ENCODE measurements around the gene IL1RN. TPM values are rescaled to one million over a fixed set of nuclear protein-coding genes. Genes with fewer than 3 reads are reported as not detected.

IL1RN gene
- total and polyA plus RNA-seq, 2 of the 13 experiments (the other 11 are each of a cell fraction or from before 2014, with no cell fraction given): 21.2 to 101 TPM

DNA sequence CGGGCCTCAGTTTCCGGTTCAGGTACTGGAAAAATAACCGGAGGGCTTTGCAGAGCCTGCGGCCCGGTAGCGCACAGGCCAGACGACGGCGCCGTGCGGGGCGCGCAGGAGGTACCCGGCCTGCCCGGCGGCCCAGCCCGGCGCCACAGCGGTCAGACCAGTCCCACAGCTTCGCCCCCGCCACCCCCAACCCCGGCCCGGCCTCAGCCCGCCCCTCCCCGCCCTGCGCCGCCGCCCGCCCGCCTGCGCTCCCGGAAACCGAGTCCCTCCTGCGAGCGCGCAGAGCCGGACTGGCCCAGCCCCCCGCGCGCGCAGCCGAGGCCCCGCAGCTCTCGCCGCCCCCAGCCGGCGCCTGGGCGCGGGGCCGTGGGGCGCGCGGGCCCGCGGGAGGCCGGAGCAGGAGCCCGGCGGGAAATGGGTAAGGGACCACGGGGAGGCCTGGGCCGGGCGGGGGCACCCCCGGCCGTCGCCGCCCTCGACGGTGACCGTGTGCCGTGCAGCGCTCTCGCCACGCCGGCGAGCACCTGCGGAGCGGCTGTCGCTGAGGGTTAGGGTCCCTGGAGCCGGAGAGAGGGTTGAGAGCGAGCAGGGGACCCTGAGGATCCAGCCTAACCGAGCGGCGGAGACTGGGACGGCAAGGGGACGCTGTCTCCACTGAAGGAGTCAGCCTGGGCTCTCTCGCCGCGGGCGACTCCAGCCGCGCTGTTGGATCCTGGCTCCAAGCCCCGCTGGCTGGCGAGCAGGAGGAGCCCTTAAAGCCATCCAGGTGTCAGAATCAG lies 29.9 kb downstream of the IL1RN start (continued):
- peak; percentile 46; the same call in 1 of the 2 replicates for TF ChIP-seq ZNF431 (CRISPR knock-in tag; IDR thresholded peaks at IDR 0.05; ENCODE audit: borderline replicate concordance, low read depth)
- no peak for TF ChIP-seq NR2F2 (IDR thresholded peaks at IDR 0.05; ENCODE audit: borderline replicate concordance, low read depth)
- TF ChIP-seq ZNF629 (CRISPR knock-in tag; conservative IDR thresholded peaks at IDR 0.05): no peak
- TF ChIP-seq ZNF577 (CRISPR knock-in tag; IDR thresholded peaks at IDR 0.05; ENCODE audit: borderline replicate concordance, low read depth): no peak
- no peak; the same call in 1 of the 2 replicates for TF ChIP-seq ZBTB39 (CRISPR knock-in tag; IDR thresholded peaks at IDR 0.05)
- TF ChIP-seq ZNF800 (CRISPR knock-in tag; IDR thresholded peaks at IDR 0.05): peak; percentile 67; the same call in 1 of the 2 replicates
- peak; percentile 97 for TF ChIP-seq ZNF777 (CRISPR knock-in tag; IDR thresholded peaks at IDR 0.05)
- TF ChIP-seq, protein P1, sequence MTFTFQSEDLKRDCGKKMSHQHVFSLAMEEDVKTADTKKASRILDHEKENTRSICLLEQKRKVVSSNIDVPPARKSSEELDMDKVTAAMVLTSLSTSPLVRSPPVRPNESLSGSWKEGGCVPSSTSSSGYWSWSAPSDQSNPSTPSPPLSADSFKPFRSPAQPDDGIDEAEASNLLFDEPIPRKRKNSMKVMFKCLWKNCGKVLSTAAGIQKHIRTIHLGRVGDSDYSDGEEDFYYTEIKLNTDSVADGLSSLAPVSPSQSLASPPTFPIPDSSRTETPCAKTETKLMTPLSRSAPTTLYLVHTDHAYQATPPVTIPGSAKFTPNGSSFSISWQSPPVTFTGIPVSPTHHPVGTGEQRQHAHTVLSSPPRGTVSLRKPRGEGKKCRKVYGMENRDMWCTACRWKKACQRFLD (CRISPR knock-in tag; IDR thresholded peaks at IDR 0.05; ENCODE audit: borderline replicate concordance): no peak
- TF ChIP-seq IKZF1 (IDR thresholded peaks at IDR 0.05): no peak
- TF ChIP-seq ZNF589 (CRISPR knock-in tag; conservative IDR thresholded peaks at IDR 0.05): no peak
- no peak for TF ChIP-seq THRA (CRISPR knock-in tag; IDR thresholded peaks at IDR 0.05; ENCODE audit: borderline replicate concordance)
- no peak for TF ChIP-seq NFIC (IDR thresholded peaks at IDR 0.05; ENCODE audit: low read length)
- TF ChIP-seq ZBTB34 (CRISPR knock-in tag; IDR thresholded peaks at IDR 0.05): no peak
- TF ChIP-seq GABPA (IDR thresholded peaks at IDR 0.05; ENCODE audit: low read depth, low read length): no peak; the same call in 1 of the 2 replicates
- no peak; the same call in 1 of the 2 replicates for TF ChIP-seq GABPA (CRISPR knock-in tag; IDR thresholded peaks at IDR 0.05; ENCODE audit: low read depth)
- no peak for TF ChIP-seq MTA3 (CRISPR knock-in tag; IDR thresholded peaks at IDR 0.05)
- TF ChIP-seq POLR2AphosphoS5 (IDR thresholded peaks at IDR 0.05; ENCODE audit: low read depth, low read length): no peak
- no peak for TF ChIP-seq NR1H2 (CRISPR knock-in tag; IDR thresholded peaks at IDR 0.05; ENCODE audit: borderline replicate concordance, low read depth)
- no peak for TF ChIP-seq HOMEZ (CRISPR knock-in tag; IDR thresholded peaks at IDR 0.05; ENCODE audit: low read depth)
- peak; percentile 29; the same call in 1 of the 2 replicates for TF ChIP-seq NCOA1 (CRISPR knock-in tag; IDR thresholded peaks at IDR 0.05)
- no peak for TF ChIP-seq HHEX (CRISPR knock-in tag; IDR thresholded peaks at IDR 0.05)
